ENCODE results near the gene FMO4. TPM values are rescaled to one million over a fixed set of nuclear protein-coding genes. Genes with fewer than 3 reads are reported as not detected.

Gene FMO4
- total and polyA plus RNA-seq, 10 of the 15 experiments (the other 5 are each of a cell fraction or from before 2014, with no cell fraction given) = 0.26 to 3.0 (median 1.1) TPM

GRCh38 chr1:171280599-171280998, 33.4 kb upstream of the FMO4 start:
- intact Hi-C loops (cut with micrococcal nuclease; ENCODE audit: unreplicated experiment) (no loop called here), in situ Hi-C loops (cut with MboI) (no loop called here)
- Histone ChIP-seq H3K9ac (ENCODE audit: control insufficient read depth, insufficient read depth, low read length) (no peak overlapping the region), H3K9me3 (replicated peaks; ENCODE audit: control insufficient read depth, insufficient read depth, low read length) (no peaks in the 10 kb centered on the region), H3K4me3 (no peak overlapping the region), H3K36me3 (ENCODE audit: control insufficient read depth in 2 of 2, insufficient read depth in 2 of 2, low read length in 1 of 2) (no peaks in the 10 kb centered on the region), H3K27ac (ENCODE audit: control insufficient read depth, insufficient read depth) (no peak overlapping the region), H3K79me2 (ENCODE audit: control insufficient read depth, insufficient read depth, low read length) (no peaks in the 10 kb centered on the region), H2AFZ (ENCODE audit: control insufficient read depth, low read depth, low read length) (no peak overlapping the region), H3K4me2 (ENCODE audit: control insufficient read depth, insufficient read depth) (no peak overlapping the region), H3K4me1 (ENCODE audit: control insufficient read depth, insufficient read depth, low read length) (no peaks in the 10 kb centered on the region), H3K27me3 (replicated peaks in 1 of 2; ENCODE audit: control insufficient read depth in 2 of 2, insufficient read depth in 2 of 2, low read length in 1 of 2) (peaks cover 0 to 3% of the 10 kb centered on the region in 2 experiments; a peak in 2 of 4 replicates), H4K20me1 (ENCODE audit: control insufficient read depth, insufficient read depth) (no peaks in the 10 kb centered on the region)
- CTCF ChIA-PET = interaction anchor here (0.8 kb wide), 1 partner anchor 35 kb away, joined by 3 read pairs; no protein-coding TSS in a partner anchor
- no peak for DNase-seq (ENCODE audit: low read depth, low spot score)
- POLR2A ChIA-PET = no interaction called here
- under 1% methylated on average over 7 of the region's 7 CpGs for WGBS (ENCODE audit: insufficient coverage, insufficient replicate concordance, low lambda C conversion rate, missing lambda C conversion rate)
- no peak for ATAC-seq
- RAD21 ChIA-PET (ENCODE audit: unreplicated experiment) = no interaction called here
- no TSS peak for BruUV-seq (replicated peaks)
- FAIRE-seq = no peak
- TF ChIP-seq CBX3 (IDR thresholded peaks at IDR 0.05; ENCODE audit: borderline replicate concordance, low read depth) (no peak), EGR1 (IDR thresholded peaks at IDR 0.05; ENCODE audit: borderline replicate concordance in 1 of 2, low read depth in 2 of 2, low read length in 2 of 2) (no peak), RCOR1 (conservative IDR thresholded peaks at IDR 0.05; ENCODE audit: low read depth, low read length) (no peak), SIX5 (IDR thresholded peaks at IDR 0.05; ENCODE audit: low read depth, low read length, severe bottlenecking) (no peak), BMI1 (IDR thresholded peaks at IDR 0.05; ENCODE audit: borderline replicate concordance) (no peak), DPF2 (IDR thresholded peaks at IDR 0.05) (no peak), IKZF2 (IDR thresholded peaks at IDR 0.05) (no peak), YY1 (IDR thresholded peaks at IDR 0.05; ENCODE audit: low read depth, low read length) (no peak), ZNF592 (IDR thresholded peaks at IDR 0.05) (no peak), RELA (IDR thresholded peaks at IDR 0.05; ENCODE audit: borderline replicate concordance, partially characterized antibody) (no peak), BACH1 (IDR thresholded peaks at IDR 0.05; ENCODE audit: borderline replicate concordance) (no peak), TBL1XR1 (IDR thresholded peaks at IDR 0.05; ENCODE audit: low read depth, low read length) (no peak), NFXL1 (IDR thresholded peaks at IDR 0.05; ENCODE audit: borderline replicate concordance) (no peak)
- SMC1A ChIA-PET (ENCODE audit: uncharacterized antibody, unreplicated experiment) = interaction anchor here (0.9 to 2.4 kb wide), 2 partner anchors 10 to 33 kb away, joined by 3 to 7 read pairs; partner anchors contain the start of gene FMO4
